ENCODE data around the gene CFAP74. TPM values are rescaled to one million over a fixed set of nuclear protein-coding genes. Genes with fewer than 3 reads are reported as not detected.

CFAP74 gene
- total RNA-seq, 1 experiment from 2014 or later = 0.28 TPM

DNA sequence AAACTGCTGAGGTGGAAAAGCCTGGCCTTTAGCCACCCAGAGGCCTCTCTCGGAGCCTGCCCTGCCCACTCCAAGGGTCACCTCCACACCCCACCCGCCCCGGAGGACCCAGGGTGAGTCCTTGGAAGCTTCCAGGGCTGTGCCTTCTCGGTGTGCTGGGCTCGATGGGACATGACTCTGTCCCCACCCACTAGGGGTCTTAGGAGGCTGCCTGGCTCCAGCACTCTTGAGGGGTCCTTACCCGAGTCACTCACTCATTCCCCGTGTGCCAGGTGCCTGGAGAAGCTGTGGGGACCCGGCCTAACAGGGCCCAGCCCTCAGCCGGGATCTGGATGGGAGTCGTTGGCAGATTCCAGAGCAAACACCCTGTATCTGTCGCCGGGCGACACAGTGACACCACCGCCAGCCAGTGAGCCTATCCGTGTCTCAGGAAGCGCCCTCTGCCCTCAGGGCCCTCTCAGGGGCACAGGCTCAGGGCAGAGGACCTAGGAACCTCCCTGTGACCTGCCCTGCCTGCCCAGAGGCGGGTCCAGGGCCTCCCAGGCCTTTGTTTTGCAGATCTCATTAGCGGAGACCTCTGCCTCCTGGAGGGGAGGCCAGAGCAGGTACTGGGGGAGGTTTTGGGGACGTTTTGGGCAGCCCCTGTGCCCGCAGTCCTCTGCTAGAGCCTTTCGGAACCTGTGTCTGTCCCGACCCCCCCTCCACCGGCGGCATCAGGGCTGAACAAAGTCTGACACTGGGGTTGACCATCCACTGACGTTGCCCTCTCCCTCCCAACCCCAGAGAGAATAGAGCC is 43.6 kb upstream of the CFAP74 start:
- no peak overlapping the region for H2AFZ ChIP-seq (ENCODE audit: low read length)
- H3K4me1 ChIP-seq (ENCODE audit: insufficient read depth, low read length) = no peaks in the 10 kb centered on the region; the same call in 1 of the 2 replicates
- H2AK5ac ChIP-seq (ENCODE audit: insufficient read length, low read length) = no peak overlapping the region
- peak overlapping the region; percentile 18 for H3K18ac ChIP-seq (ENCODE audit: insufficient read length, low read depth, low read length)
- no peak overlapping the region for H3K4ac ChIP-seq (ENCODE audit: low read depth, low read length)
- no peak overlapping the region for H2BK20ac ChIP-seq (ENCODE audit: low read depth, low read length, poor library complexity, severe bottlenecking)
- Mint-ChIP-seq H3K4me3 (peak overlapping the region in 1 of 2 experiments; percentile 58; a peak in 2 of 5 replicates), H3K4me1 (peaks cover 15 to 33% of the 10 kb centered on the region in 2 experiments), H3K36me3 (ENCODE audit: insufficient read depth in 1 of 3, low read depth in 3 of 3) (no peaks in the 10 kb centered on the region; a peak in 2 of 7 replicates), H3K27me3 (ENCODE audit: low read depth) (peaks cover 20% of the 10 kb centered on the region), H3K9me3 (peaks cover 0 to 3% of the 10 kb centered on the region in 2 experiments; a peak in 2 of 5 replicates), H3K27ac (no peak overlapping the region)
- WGBS (ENCODE audit: extremely low coverage, insufficient read length, low lambda C conversion rate) = no CpG with 5 or more reads among the region's 25 CpGs
- no peaks in the 10 kb centered on the region for H3K79me1 ChIP-seq (ENCODE audit: insufficient read depth, low read depth, low read length, poor library complexity, severe bottlenecking)
- H3K9me3 ChIP-seq (ENCODE audit: control insufficient read depth, low read depth, low read length) = no peaks in the 10 kb centered on the region
- no peak overlapping the region for H4K91ac ChIP-seq (ENCODE audit: insufficient read length, low read depth, low read length)
- peaks cover 10% of the 10 kb centered on the region for H3K23me2 ChIP-seq (ENCODE audit: insufficient read length, low read depth, low read length, poor library complexity, severe bottlenecking)
- no peaks in the 10 kb centered on the region for H3K27me3 ChIP-seq (ENCODE audit: insufficient read depth, low read length)
- H3T11ph ChIP-seq (ENCODE audit: low read length) = no peak overlapping the region
- no peak overlapping the region for H4K8ac ChIP-seq (replicated peaks; ENCODE audit: insufficient read length, low read depth, low read length)
- no peak overlapping the region for H3K23ac ChIP-seq (ENCODE audit: insufficient read length, low read depth, low read length)
- peak overlapping the region; percentile 7 for H3K4me2 ChIP-seq (ENCODE audit: insufficient read depth, insufficient read length, low read length)
- H2BK5ac ChIP-seq (ENCODE audit: insufficient read length, low read length) = no peak overlapping the region
- H2BK15ac ChIP-seq (ENCODE audit: low read depth, low read length) = no peak overlapping the region
- H3K14ac ChIP-seq (ENCODE audit: insufficient read depth, low read length) = no peak overlapping the region
- H2BK120ac ChIP-seq (ENCODE audit: low read depth, low read length, poor library complexity, severe bottlenecking) = no peak overlapping the region
- peak; percentile 83 for DNase-seq
- H3K79me2 ChIP-seq (ENCODE audit: insufficient read depth, low read length) = no peaks in the 10 kb centered on the region
- TF ChIP-seq, protein P1, sequence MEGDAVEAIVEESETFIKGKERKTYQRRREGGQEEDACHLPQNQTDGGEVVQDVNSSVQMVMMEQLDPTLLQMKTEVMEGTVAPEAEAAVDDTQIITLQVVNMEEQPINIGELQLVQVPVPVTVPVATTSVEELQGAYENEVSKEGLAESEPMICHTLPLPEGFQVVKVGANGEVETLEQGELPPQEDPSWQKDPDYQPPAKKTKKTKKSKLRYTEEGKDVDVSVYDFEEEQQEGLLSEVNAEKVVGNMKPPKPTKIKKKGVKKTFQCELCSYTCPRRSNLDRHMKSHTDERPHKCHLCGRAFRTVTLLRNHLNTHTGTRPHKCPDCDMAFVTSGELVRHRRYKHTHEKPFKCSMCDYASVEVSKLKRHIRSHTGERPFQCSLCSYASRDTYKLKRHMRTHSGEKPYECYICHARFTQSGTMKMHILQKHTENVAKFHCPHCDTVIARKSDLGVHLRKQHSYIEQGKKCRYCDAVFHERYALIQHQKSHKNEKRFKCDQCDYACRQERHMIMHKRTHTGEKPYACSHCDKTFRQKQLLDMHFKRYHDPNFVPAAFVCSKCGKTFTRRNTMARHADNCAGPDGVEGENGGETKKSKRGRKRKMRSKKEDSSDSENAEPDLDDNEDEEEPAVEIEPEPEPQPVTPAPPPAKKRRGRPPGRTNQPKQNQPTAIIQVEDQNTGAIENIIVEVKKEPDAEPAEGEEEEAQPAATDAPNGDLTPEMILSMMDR (conservative IDR thresholded peaks at IDR 0.05) = no peak
- no peak overlapping the region for H4K5ac ChIP-seq (ENCODE audit: insufficient read length, low read depth, low read length)
- H4K20me1 ChIP-seq (ENCODE audit: control insufficient read depth, insufficient read depth, insufficient read length) = no peaks in the 10 kb centered on the region
- H3K27ac ChIP-seq (ENCODE audit: insufficient read length, low read depth, low read length) = no peak overlapping the region
- no peak overlapping the region for H3K9ac ChIP-seq (ENCODE audit: extremely low read depth, insufficient read length, low read length)
- no peak overlapping the region for H2BK12ac ChIP-seq (ENCODE audit: insufficient read length, low read depth, low read length)
- H3K56ac ChIP-seq (ENCODE audit: insufficient read length, low read depth, low read length) = no peak overlapping the region
